Fibroblast of lung (primary cell): ENCODE results near the gene RAB37. TPM values are rescaled to one million over a fixed set of nuclear protein-coding genes. Genes with fewer than 3 reads are reported as not detected.

Experiments
- DNase-seq, 2 donors: peaks; one replicate each; pipeline versions ENCODE4 v3.0.0 to v3.0.0-alpha.2; 2010; ENCODE audit warnings: low read depth in 2 of 2
- H2AFZ ChIP-seq: 2 replicates; pipeline ENCODE4 v1.5.1; 2012; ENCODE audit warnings: low read length, control low read depth, inconsistent platforms
- H3K27ac ChIP-seq: 2 replicates; pipeline ENCODE4 v1.5.1; 2011; ENCODE audit warnings: low read length, control low read depth; ENCODE audit not compliant: insufficient read depth
- H3K27me3 ChIP-seq: 2 replicates; pipeline ENCODE4 v1.5.1; 2011; ENCODE audit warnings: mild to moderate bottlenecking, low read length; ENCODE audit not compliant: control insufficient read depth, insufficient read depth
- H3K36me3 ChIP-seq: 2 replicates; pipeline ENCODE4 v1.5.1; 2011; ENCODE audit warnings: low read length; ENCODE audit not compliant: control insufficient read depth, insufficient read depth
- H3K4me1 ChIP-seq: 2 replicates; pipeline ENCODE4 v1.5.1; 2011; ENCODE audit warnings: low read length; ENCODE audit not compliant: control insufficient read depth, insufficient read depth; ENCODE audit errors: extremely low read depth
- H3K4me2 ChIP-seq: 2 replicates; pipeline ENCODE4 v1.5.1; 2011; ENCODE audit warnings: low read length, control low read depth; ENCODE audit not compliant: insufficient read depth; ENCODE audit errors: extremely low read depth
- H3K4me3 ChIP-seq, 4 experiments: fragments of 200-600 bp in 1 of 4; sonication (generic) in 1 of 4; replicated peaks in 1 of 4; 2 replicates each; pipeline ENCODE4 v1.5.1; 2011 to 2016; ENCODE audit warnings: low read length in 4 of 4, low read depth in 3 of 4, mild to moderate bottlenecking in 3 of 4, control low read depth in 2 of 4, inconsistent platforms in 1 of 4, mixed read lengths in 1 of 4; ENCODE audit not compliant: insufficient read depth in 1 of 4; ENCODE audit errors: control extremely low read depth in 1 of 4
- H3K79me2 ChIP-seq: 2 replicates; pipeline ENCODE4 v1.5.1; 2012; ENCODE audit warnings: mild to moderate bottlenecking, low read length, inconsistent platforms; ENCODE audit not compliant: control insufficient read depth, insufficient read depth
- H3K9ac ChIP-seq: 2 replicates; pipeline ENCODE4 v1.5.1; 2011; ENCODE audit warnings: mild to moderate bottlenecking, low read length, control low read depth; ENCODE audit not compliant: insufficient read depth
- H3K9me3 ChIP-seq: 2 replicates; pipeline ENCODE4 v1.5.1; 2012; ENCODE audit warnings: low read depth, low read length; ENCODE audit not compliant: control insufficient read depth, insufficient read depth
- H4K20me1 ChIP-seq: 2 replicates; pipeline ENCODE4 v1.5.1; 2011; ENCODE audit warnings: low read length; ENCODE audit not compliant: control insufficient read depth, insufficient read depth; ENCODE audit errors: extremely low read depth
- CTCF ChIP-seq, 2 donors: IDR thresholded peaks in 1 of 2; conservative IDR thresholded peaks in 1 of 2; 1 replicate in 1 of 2; 2 replicates in 1 of 2; pipeline ENCODE4 v1.5.1; 2011 to 2012; ENCODE audit warnings: low read length in 2 of 2, control low read depth in 1 of 2, inconsistent platforms in 1 of 2, low read depth in 1 of 2, mild to moderate bottlenecking in 1 of 2
- EZH2 ChIP-seq: IDR thresholded peaks from 2 replicates; pipeline ENCODE4 v1.5.1; 2012; ENCODE audit warnings: low read length, control low read depth, mild to moderate bottlenecking; ENCODE audit errors: missing control alignments
- polyA plus RNA-seq, 2 donors: library from polyadenylated mRNA; depleted of rRNA in 1 of 2; stranded (reverse) in 1 of 2; unstranded in 1 of 2; fragments of >200 nt; gene quantifications; 2 replicates each; pipeline ENCODE4 v1.2.1, GENCODE V29; 2011 to 2012; ENCODE audit warnings: missing spikeins in 1 of 2
- total RNA-seq: library from RNA; depleted of rRNA; stranded (reverse); fragments of >200 nt; gene quantifications from 2 replicates; pipeline ENCODE4 v1.2.1, GENCODE V29; 2014

The RAB37 gene
- total and polyA plus RNA-seq, 2 donors (not counting 1 experiment from before 2014, with no cell fraction given), result 0.65 to 0.66 TPM

- Histone ChIP-seq H4K20me1 (no peaks in the 10 kb centered on the region), H3K27ac (no peak overlapping the region), H3K27me3 (peaks cover 19% of the 10 kb centered on the region), H2AFZ (no peak overlapping the region), H3K4me1 (no peaks in the 10 kb centered on the region), H3K4me3 (no peak overlapping the region), H3K4me2 (no peak overlapping the region), H3K79me2 (no peaks in the 10 kb centered on the region), H3K36me3 (no peaks in the 10 kb centered on the region), H3K9ac (no peak overlapping the region), H3K9me3 (no peaks in the 10 kb centered on the region)
- TF ChIP-seq EZH2, result no peak
- TF ChIP-seq CTCF (conservative IDR thresholded peaks at IDR 0.05 in 1 of 2, IDR thresholded peaks at IDR 0.05 in 1 of 2; ENCODE audit: low read depth in 1 of 2, low read length in 2 of 2), result no peak
- no peak for DNase-seq
Observed at GRCh38 chr17:74740173-74740572, 3.1 kb downstream of the RAB37 start.

- H3K4me2 ChIP-seq, result no peak overlapping the region
- no peak for DNase-seq
- no peak overlapping the region for H3K9ac ChIP-seq
- TF ChIP-seq EZH2 (no peak), CTCF (conservative IDR thresholded peaks at IDR 0.05 in 1 of 2, IDR thresholded peaks at IDR 0.05 in 1 of 2; ENCODE audit: low read depth in 1 of 2, low read length in 2 of 2) (no peak)
- no peak overlapping the region for H3K27ac ChIP-seq
- no peaks in the 10 kb centered on the region for H3K9me3 ChIP-seq
- H3K79me2 ChIP-seq, result no peaks in the 10 kb centered on the region
- H3K4me3 ChIP-seq, result no peak overlapping the region
- no peaks in the 10 kb centered on the region for H3K36me3 ChIP-seq
- H3K27me3 ChIP-seq, result peaks cover 19% of the 10 kb centered on the region
- no peaks in the 10 kb centered on the region for H4K20me1 ChIP-seq
- no peak overlapping the region for H2AFZ ChIP-seq
- no peaks in the 10 kb centered on the region for H3K4me1 ChIP-seq
Observed at GRCh38 chr17:74740641-74741387, 3.8 kb downstream of the RAB37 start.

- Histone ChIP-seq H3K4me2 (no peak overlapping the region), H3K79me2 (no peaks in the 10 kb centered on the region), H3K4me3 (no peak overlapping the region), H4K20me1 (no peaks in the 10 kb centered on the region), H3K9ac (no peak overlapping the region), H3K27me3 (peaks cover 19% of the 10 kb centered on the region), H3K27ac (no peak overlapping the region), H3K9me3 (no peaks in the 10 kb centered on the region), H3K4me1 (peaks cover 4% of the 10 kb centered on the region), H2AFZ (no peak overlapping the region), H3K36me3 (no peaks in the 10 kb centered on the region)
- no peak for TF ChIP-seq EZH2
- no peak for TF ChIP-seq CTCF (conservative IDR thresholded peaks at IDR 0.05 in 1 of 2, IDR thresholded peaks at IDR 0.05 in 1 of 2; ENCODE audit: low read depth in 1 of 2, low read length in 2 of 2)
- DNase-seq, result no peak
Observed at GRCh38 chr17:74742153-74742515, 5.1 kb downstream of the RAB37 start.
